K562 (cell line): Measurements from ENCODE around the gene GTF2H4. TPM values are rescaled to one million over a fixed set of nuclear protein-coding genes. Genes with fewer than 3 reads are reported as not detected.

ENCODE experiments used
- ARID2 ChIP-seq: fragments of 450-650 bp; IDR thresholded peaks from 2 replicates; pipeline ENCODE4 v1.6.1; 2017; ENCODE audit warnings: antibody characterized with exemption, mild to moderate bottlenecking
- CAMTA2 ChIP-seq: fragments of 250-450 bp; sonication (Bioruptor Pico); conservative IDR thresholded peaks from 2 replicates; pipeline ENCODE4 v1.5.1; 2022
- CBX5 ChIP-seq: IDR thresholded peaks from 2 replicates; pipeline ENCODE4 v1.6.1; 2014; ENCODE audit warnings: low read depth, borderline replicate concordance
- DMBX1 ChIP-seq: fragments of 250-450 bp; sonication (Bioruptor Pico); IDR thresholded peaks from 2 replicates; pipeline ENCODE4 v1.8.0; 2022; ENCODE audit warnings: inconsistent platforms, mild to moderate bottlenecking, moderate library complexity, borderline replicate concordance
- HMGN3 ChIP-seq: IDR thresholded peaks from 2 replicates; pipeline ENCODE4 v1.6.1; 2011; ENCODE audit warnings: borderline replicate concordance, low read depth, mild to moderate bottlenecking, mixed read lengths, low read length; ENCODE audit not compliant: insufficient read length; ENCODE audit errors: extremely low read depth
- HNRNPL ChIP-seq: fragments of 200-400 bp; formaldehyde crosslinking; IDR thresholded peaks from 2 replicates; pipeline ENCODE4 v1.6.1; 2017; ENCODE audit warnings: low read depth, mild to moderate bottlenecking, low read length
- KAT7 ChIP-seq: sonication (generic); formaldehyde crosslinking; IDR thresholded peaks from 2 replicates; pipeline ENCODE4 v1.8.0; 2022; ENCODE audit warnings: missing genetic modification reagents, mild to moderate bottlenecking, borderline replicate concordance
- KLF6 ChIP-seq: fragments of 250-450 bp; sonication (Bioruptor Pico); IDR thresholded peaks from 2 replicates; pipeline ENCODE4 v1.4.0; 2020; ENCODE audit warnings: mild to moderate bottlenecking, moderate library complexity, borderline replicate concordance
- LEF1 ChIP-seq: fragments of 450-650 bp; IDR thresholded peaks from 2 replicates; pipeline ENCODE4 v1.6.1; 2016; ENCODE audit warnings: mild to moderate bottlenecking
- MBD2 ChIP-seq: sonication (generic); IDR thresholded peaks from 2 replicates; pipeline ENCODE4 v1.6.1; 2016; ENCODE audit warnings: low read depth, borderline replicate concordance
- MIER1 ChIP-seq: fragments of 450-650 bp; IDR thresholded peaks from 2 replicates; pipeline ENCODE4 v1.6.1; 2016; ENCODE audit warnings: antibody characterized with exemption, mild to moderate bottlenecking, low read depth
- PCBP2 ChIP-seq: fragments of 200-400 bp; formaldehyde crosslinking; IDR thresholded peaks from 2 replicates; pipeline ENCODE4 v1.6.1; 2018; ENCODE audit warnings: low read length, low read depth, mild to moderate bottlenecking, moderate library complexity; ENCODE audit not compliant: poor library complexity, severe bottlenecking
- SAFB2 ChIP-seq: fragments of 200-400 bp; formaldehyde crosslinking; IDR thresholded peaks from 2 replicates; pipeline ENCODE4 v1.6.1; 2018; ENCODE audit warnings: borderline replicate concordance, low read length, low read depth, moderate library complexity; ENCODE audit not compliant: severe bottlenecking
- TCFL5 ChIP-seq: fragments of 250-450 bp; sonication (Bioruptor Pico); conservative IDR thresholded peaks from 2 replicates; pipeline ENCODE4 v1.6.1; 2021; ENCODE audit warnings: mild to moderate bottlenecking, moderate library complexity, matching md5 sums
- TGIF2 ChIP-seq: sonication (generic); formaldehyde crosslinking; IDR thresholded peaks from 2 replicates; pipeline ENCODE4 v1.8.1; 2022; ENCODE audit warnings: mild to moderate bottlenecking, missing genetic modification reagents, moderate library complexity
- ZBTB26 ChIP-seq: fragments of 450-650 bp; formaldehyde crosslinking; IDR thresholded peaks from 2 replicates; pipeline ENCODE4 v1.4.0; 2022; ENCODE audit warnings: missing genetic modification characterization
- ZBTB40 ChIP-seq, 2 experiments: fragments of 450-650 bp in 1 of 2; sonication (generic) in 1 of 2; formaldehyde crosslinking in 1 of 2; IDR thresholded peaks; 2 replicates each; pipeline versions ENCODE4 v1.7.1 to v1.9.0; 2016 to 2022; ENCODE audit warnings: inconsistent platforms in 1 of 2, mild to moderate bottlenecking in 1 of 2, missing genetic modification reagents in 1 of 2
- ZNF3 ChIP-seq: fragments of 250-450 bp; sonication (Bioruptor Pico); IDR thresholded peaks from 2 replicates; pipeline ENCODE4 v1.5.0; 2021; ENCODE audit warnings: mild to moderate bottlenecking, moderate library complexity
- ZNF561 ChIP-seq: fragments of 450-650 bp; formaldehyde crosslinking; conservative IDR thresholded peaks from 2 replicates; pipeline ENCODE4 v1.4.0; 2020; ENCODE audit warnings: mild to moderate bottlenecking, moderate library complexity
- polyA plus RNA-seq, 8 experiments: library from polyadenylated mRNA; depleted of rRNA in 4 of 8; stranded (reverse) in 5 of 8; unstranded in 3 of 8; fragments of >200 nt; fragmentation: Nextera tagmentation in 2 of 8; fragmentation: Illumina TruSeq in 1 of 8; extraction: Ambion mirVana in 2 of 8; extraction: Trizol in 1 of 8; gene quantifications; 2 replicates each; pipeline versions ENCODE4 v1.2.1 to v1.2.3, GENCODE V29; 2011 to 2014; ENCODE audit warnings: inconsistent platforms in 1 of 8, missing spikeins in 1 of 8
- total RNA-seq, 7 experiments: library from RNA; depleted of rRNA in 6 of 7; stranded (reverse); fragments of >200 nt in 6 of 7; fragmentation: Illumina TruSeq in 2 of 7; extraction: Trizol in 2 of 7; gene quantifications; 2 replicates each; pipeline versions ENCODE4 v1.2.1 to v1.2.3, GENCODE V29; 2011 to 2021; ENCODE audit warnings: low replicate concordance in 1 of 7

The GTF2H4 gene
- total and polyA plus RNA-seq, 9 of the 15 experiments (the other 6 are each of a cell fraction or from before 2014, with no cell fraction given) = 3.6 to 86.1 (median 39.6) TPM

GRCh38 chr6:30873137-30873640 is 34.8 kb upstream of the GTF2H4 start (continued):
- no peak for TF ChIP-seq DMBX1
- TF ChIP-seq MBD2 = no peak
- no peak for TF ChIP-seq TGIF2 (CRISPR knock-in tag)
- TF ChIP-seq ZBTB40 (IDR thresholded peaks at IDR 0.05) = peak; percentile 40; the same call in 1 of the 2 replicates
- no peak for TF ChIP-seq ZBTB40 (CRISPR knock-in tag; IDR thresholded peaks at IDR 0.05)
- TF ChIP-seq TCFL5 (CRISPR knock-in tag) = no peak; the same call in 1 of the 2 replicates
- TF ChIP-seq ZNF561 (CRISPR knock-in tag) = no peak
- TF ChIP-seq SAFB2 = no peak
- 0 out of 2 replicates have a peak, but pooled peaks have one; percentile 20 for TF ChIP-seq MIER1
- no peak for TF ChIP-seq PCBP2
- TF ChIP-seq LEF1 = no peak
- no peak; the same call in none of the 2 replicates for TF ChIP-seq CBX5
- no peak for TF ChIP-seq ZNF3 (CRISPR knock-in tag)
- no peak for TF ChIP-seq ZBTB26 (CRISPR knock-in tag)
- TF ChIP-seq KAT7 = no peak
- TF ChIP-seq HNRNPL = no peak
- TF ChIP-seq KLF6 = no peak
- TF ChIP-seq HMGN3 = no peak
- TF ChIP-seq ARID2 = no peak
- no peak for TF ChIP-seq CAMTA2 (CRISPR knock-in tag)
